ENCODE measurements around the gene ANKS6. TPM values are rescaled to one million over a fixed set of nuclear protein-coding genes. Genes with fewer than 3 reads are reported as not detected.

Gene ANKS6
- total and polyA plus RNA-seq, 2 of the 4 experiments (the other 2 are of a cell fraction), result 9.0 to 23.6 TPM

- H3K79me1 ChIP-seq (ENCODE audit: low read depth in 1 of 2, low read length in 2 of 2), result no peaks in the 10 kb centered on the region
- no peak within 1 kb of the TSS for H2BK120ac ChIP-seq (ENCODE audit: low read depth, low read length)
- in situ Hi-C loops (cut with MboI; ENCODE audit: low sequenced_read_pairs) (no loop called here), dilution Hi-C loops (cut with HindIII; ENCODE audit: low sequenced_read_pairs, unreplicated experiment) (no loop called here), intact Hi-C loops (cut with micrococcal nuclease) (no loop called here)
- peaks cover 23% of the 10 kb centered on the region for H3K4me1 ChIP-seq (ENCODE audit: control insufficient read depth, insufficient read depth, low read length)
- peak within 1 kb of the TSS; percentile 96 for H3K4me2 ChIP-seq (ENCODE audit: low read depth, low read length)
- H4K8ac ChIP-seq (ENCODE audit: low read depth in 2 of 2, low read length in 2 of 2), result no peak within 1 kb of the TSS
- peaks cover 13% of the 10 kb centered on the region for H3K27me3 ChIP-seq (ENCODE audit: control insufficient read depth, insufficient read depth, low read length)
- H3K56ac ChIP-seq (ENCODE audit: extremely low read depth, insufficient read depth, low read length), result no peak within 1 kb of the TSS
- no peak within 1 kb of the TSS for H3K4ac ChIP-seq (ENCODE audit: low read depth, low read length)
- no peak within 1 kb of the TSS for H2BK15ac ChIP-seq (ENCODE audit: low read depth, low read length)
- DNase-seq (no peak), ATAC-seq (ENCODE audit: low read depth) (peak; percentile 58)
- WGBS, 2 experiments (ENCODE audit: extremely low coverage in 2 of 2, insufficient read length in 1 of 2), result 6% methylated on average over 7 of the region's 51 CpGs; no CpG with 5 or more reads in 1 of the 2 experiments
- H2AK5ac ChIP-seq (ENCODE audit: low read depth, low read length), result peak within 1 kb of the TSS; percentile 60
- H3K36me3 ChIP-seq (ENCODE audit: control insufficient read depth, insufficient read depth, low read length), result no peaks in the 10 kb centered on the region
- no peak within 1 kb of the TSS for H2BK5ac ChIP-seq (ENCODE audit: low read depth, low read length, poor library complexity, severe bottlenecking)
- H3K18ac ChIP-seq (ENCODE audit: low read depth, low read length), result peak within 1 kb of the TSS; percentile 12; the same call in 1 of the 2 replicates
- peaks cover 6% of the 10 kb centered on the region for H3K9me1 ChIP-seq (ENCODE audit: insufficient read depth, low read length)
- POLR2A ChIA-PET (ENCODE audit: unreplicated experiment), result interaction anchor here (0.6 kb wide), 1 partner anchor 470 kb away, joined by 3 read pairs; no protein-coding TSS in a partner anchor
- H2AFZ ChIP-seq (replicated peaks; ENCODE audit: low read length, poor library complexity), result peak within 1 kb of the TSS; percentile 90
- 0 out of 2 replicates have a peak within 1 kb of the TSS, but pooled peaks have one; percentile 16 for H3K23ac ChIP-seq (ENCODE audit: low read depth, low read length)
- peak within 1 kb of the TSS; percentile 70 for H2AK9ac ChIP-seq (replicated peaks; ENCODE audit: low read depth, low read length, poor library complexity)
- H3K14ac ChIP-seq (replicated peaks; ENCODE audit: low read depth, low read length), result 0 out of 2 replicates have a peak within 1 kb of the TSS, but pooled peaks have one; percentile 1
- H4K91ac ChIP-seq (ENCODE audit: insufficient read depth, low read depth, low read length), result no peak within 1 kb of the TSS
- H3K4me3 ChIP-seq (ENCODE audit: insufficient read depth, low read depth, low read length), result peak within 1 kb of the TSS; percentile 70
- peak within 1 kb of the TSS; percentile 5; the same call in 1 of the 2 replicates for H2BK20ac ChIP-seq (ENCODE audit: low read depth, low read length)
- no peaks in the 10 kb centered on the region for H4K20me1 ChIP-seq (ENCODE audit: insufficient read depth, low read length)
- CTCF ChIA-PET, result interaction anchor here (1.3 kb wide), 1 partner anchor 11 kb away, joined by 3 read pairs; no protein-coding TSS in a partner anchor
- no peaks in the 10 kb centered on the region for H3K9me3 ChIP-seq (ENCODE audit: control insufficient read depth, insufficient read depth, low read length)
- no peak within 1 kb of the TSS for H3K27ac ChIP-seq (ENCODE audit: insufficient read depth, low read length)
- TF ChIP-seq FOS (IDR thresholded peaks at IDR 0.05; ENCODE audit: low read depth, low read length) (no peak), RFX5 (IDR thresholded peaks at IDR 0.05; ENCODE audit: low read depth, low read length) (no peak), SMC3 (IDR thresholded peaks at IDR 0.05; ENCODE audit: low read depth, low read length) (no peak), NFE2L2 (IDR thresholded peaks at IDR 0.05; ENCODE audit: low read depth, low read length) (no peak)
- no TSS peak for BruUV-seq (replicated peaks)
- H3K9ac ChIP-seq (ENCODE audit: low read depth, low read length), result peak within 1 kb of the TSS; percentile 28; the same call in 1 of the 2 replicates
- peak within 1 kb of the TSS; percentile 15; the same call in 1 of the 2 replicates for H4K5ac ChIP-seq (ENCODE audit: low read depth, low read length)
Observed at GRCh38 chr9:98807070-98807813, 10.9 kb upstream of the ANKS6 start, which contains the start of gene GALNT12. Gene GALNT12 (plus strand): TSS chr9:98807670. CDS start chr9:98807699, 29 bp downstream.

Measured in IMR-90 (cell line).